Right lobe of liver (tissue), 4 donors: ENCODE measurements around the gene C5AR1.

Source experiments
- CTCF ChIP-seq, 4 donors: fragments of 200-600 bp in 3 of 4; fragments of 450-650 bp in 1 of 4; IDR thresholded peaks; one replicate each; pipeline versions ENCODE4 v1.5.1 to v1.8.0; 2016 to 2022; ENCODE audit warnings: antibody characterized with exemption in 4 of 4, mild to moderate bottlenecking in 2 of 4
- POLR2A ChIP-seq: fragments of 450-650 bp; IDR thresholded peaks from one replicate; pipeline ENCODE4 v1.6.1; 2017; ENCODE audit warnings: antibody characterized with exemption, mild to moderate bottlenecking
- donor health status: DM: no; HTN: no; CAD: no.
- donor health status: DM: no; HTN: no; CAD: no.
- donor health status: DM: no; HTN: yes; CAD: no.

GRCh38 chr19:47310323-47310722 is 662 bp downstream of the C5AR1 start:
- TF ChIP-seq POLR2A = no peak
- TF ChIP-seq CTCF (IDR thresholded peaks at IDR 0.05) = no peak
